Activated B cell treated with CpG ODN at 0.5 μM for 24 hours (primary cell): ENCODE measurements around the gene MINDY4. TPM values are rescaled to one million over a fixed set of nuclear protein-coding genes. Genes with fewer than 3 reads are reported as not detected.

Experiments used
- ATAC-seq: fragments of 200-7000 bp; cut with Tn5 transposase; one replicate; pipeline ENCODE4 v1.10.0; 2021; ENCODE audit warnings: low read depth, mild to moderate bottlenecking, moderate library complexity
- CTCF ChIA-PET: fragments of 350-600 bp; sonication (Branson Sonifier 250); formaldehyde crosslinking; loops from one replicate; lab custom pipeline; 2021; ENCODE audit warnings: antibody characterized with exemption; lab: Charles Lee
- POLR2A ChIA-PET: fragments of 350-600 bp; sonication (Branson Sonifier 250); formaldehyde crosslinking; loops from one replicate; lab custom pipeline; 2021; ENCODE audit warnings: antibody characterized with exemption; lab: Charles Lee
- DNase-seq: peaks from one replicate; pipeline ENCODE4 v3.0.0; 2022
- H3K27ac Mint-ChIP-seq: one replicate; pipeline ENCODE4 v1.8.0; 2020; ENCODE audit warnings: mixed read lengths
- H3K27me3 Mint-ChIP-seq: one replicate; pipeline ENCODE4 v1.8.0; 2021; ENCODE audit warnings: mixed read lengths
- H3K36me3 Mint-ChIP-seq: one replicate; pipeline ENCODE4 v1.8.0; 2021; ENCODE audit warnings: low read depth, mixed read lengths
- H3K4me1 Mint-ChIP-seq: one replicate; pipeline ENCODE4 v1.8.0; 2021; ENCODE audit warnings: mixed read lengths
- H3K4me3 Mint-ChIP-seq: one replicate; pipeline ENCODE4 v1.8.0; 2020; ENCODE audit warnings: mild to moderate bottlenecking, mixed read lengths
- H3K9me3 Mint-ChIP-seq: one replicate; pipeline ENCODE4 v1.8.0; 2020; ENCODE audit warnings: mixed read lengths
- intact Hi-C: fragments of 100-400 bp; cut with micrococcal nuclease; formaldehyde crosslinking; loops from one replicate; pipeline ENCODE4 v1.15.1; 2024
- total RNA-seq: library from RNA; stranded (reverse); gene quantifications from 2 replicates; pipeline ENCODE4 v1.2.3, GENCODE V29; 2022
- TF ChIP-seq, protein P1 (sequence below): fragments of 200-600 bp; IDR thresholded peaks from one replicate; pipeline ENCODE4 v1.8.0; 2022; ENCODE audit warnings: antibody characterized with exemption, mild to moderate bottlenecking

The MINDY4 gene
- total RNA-seq, 1 donor from 2014 or later, result 1.2 TPM

DNA sequence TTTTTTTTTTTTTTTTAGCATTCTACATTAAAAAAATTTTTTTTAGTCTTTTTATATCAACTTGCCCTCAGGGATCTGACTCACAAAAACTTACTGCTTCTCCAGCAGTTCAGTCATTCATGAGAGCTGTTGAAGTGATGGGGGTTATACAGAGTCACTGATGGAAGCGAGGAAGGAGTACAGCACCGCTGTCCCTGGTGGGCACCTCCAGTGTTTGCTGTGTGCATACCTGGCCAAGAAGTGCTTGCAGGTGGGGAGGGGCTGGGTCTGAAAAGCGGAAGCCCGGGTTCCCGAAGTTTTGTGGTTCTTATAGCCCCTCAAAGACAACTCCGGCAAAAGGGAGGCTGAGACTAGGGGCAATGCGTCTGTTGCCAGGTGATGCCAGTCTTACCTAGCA, 46.2 kb downstream of the MINDY4 start:
- H3K4me3 Mint-ChIP-seq, result no peak overlapping the region
- TF ChIP-seq, protein P1, sequence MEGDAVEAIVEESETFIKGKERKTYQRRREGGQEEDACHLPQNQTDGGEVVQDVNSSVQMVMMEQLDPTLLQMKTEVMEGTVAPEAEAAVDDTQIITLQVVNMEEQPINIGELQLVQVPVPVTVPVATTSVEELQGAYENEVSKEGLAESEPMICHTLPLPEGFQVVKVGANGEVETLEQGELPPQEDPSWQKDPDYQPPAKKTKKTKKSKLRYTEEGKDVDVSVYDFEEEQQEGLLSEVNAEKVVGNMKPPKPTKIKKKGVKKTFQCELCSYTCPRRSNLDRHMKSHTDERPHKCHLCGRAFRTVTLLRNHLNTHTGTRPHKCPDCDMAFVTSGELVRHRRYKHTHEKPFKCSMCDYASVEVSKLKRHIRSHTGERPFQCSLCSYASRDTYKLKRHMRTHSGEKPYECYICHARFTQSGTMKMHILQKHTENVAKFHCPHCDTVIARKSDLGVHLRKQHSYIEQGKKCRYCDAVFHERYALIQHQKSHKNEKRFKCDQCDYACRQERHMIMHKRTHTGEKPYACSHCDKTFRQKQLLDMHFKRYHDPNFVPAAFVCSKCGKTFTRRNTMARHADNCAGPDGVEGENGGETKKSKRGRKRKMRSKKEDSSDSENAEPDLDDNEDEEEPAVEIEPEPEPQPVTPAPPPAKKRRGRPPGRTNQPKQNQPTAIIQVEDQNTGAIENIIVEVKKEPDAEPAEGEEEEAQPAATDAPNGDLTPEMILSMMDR, result no peak
- ATAC-seq (no peak), DNase-seq (no peak)
- H3K9me3 Mint-ChIP-seq, result no peaks in the 10 kb centered on the region
- CTCF ChIA-PET, result no interaction called here
- no peaks in the 10 kb centered on the region for H3K4me1 Mint-ChIP-seq
- POLR2A ChIA-PET, result interaction anchor here (0.7 kb wide), 1 partner anchor 884 kb away, joined by 13 read pairs; no protein-coding TSS in a partner anchor
- intact Hi-C loops, result no loop called here
- no peaks in the 10 kb centered on the region for H3K36me3 Mint-ChIP-seq
- H3K27ac Mint-ChIP-seq, result no peak overlapping the region
- H3K27me3 Mint-ChIP-seq, result peaks cover 1% of the 10 kb centered on the region

DNA sequence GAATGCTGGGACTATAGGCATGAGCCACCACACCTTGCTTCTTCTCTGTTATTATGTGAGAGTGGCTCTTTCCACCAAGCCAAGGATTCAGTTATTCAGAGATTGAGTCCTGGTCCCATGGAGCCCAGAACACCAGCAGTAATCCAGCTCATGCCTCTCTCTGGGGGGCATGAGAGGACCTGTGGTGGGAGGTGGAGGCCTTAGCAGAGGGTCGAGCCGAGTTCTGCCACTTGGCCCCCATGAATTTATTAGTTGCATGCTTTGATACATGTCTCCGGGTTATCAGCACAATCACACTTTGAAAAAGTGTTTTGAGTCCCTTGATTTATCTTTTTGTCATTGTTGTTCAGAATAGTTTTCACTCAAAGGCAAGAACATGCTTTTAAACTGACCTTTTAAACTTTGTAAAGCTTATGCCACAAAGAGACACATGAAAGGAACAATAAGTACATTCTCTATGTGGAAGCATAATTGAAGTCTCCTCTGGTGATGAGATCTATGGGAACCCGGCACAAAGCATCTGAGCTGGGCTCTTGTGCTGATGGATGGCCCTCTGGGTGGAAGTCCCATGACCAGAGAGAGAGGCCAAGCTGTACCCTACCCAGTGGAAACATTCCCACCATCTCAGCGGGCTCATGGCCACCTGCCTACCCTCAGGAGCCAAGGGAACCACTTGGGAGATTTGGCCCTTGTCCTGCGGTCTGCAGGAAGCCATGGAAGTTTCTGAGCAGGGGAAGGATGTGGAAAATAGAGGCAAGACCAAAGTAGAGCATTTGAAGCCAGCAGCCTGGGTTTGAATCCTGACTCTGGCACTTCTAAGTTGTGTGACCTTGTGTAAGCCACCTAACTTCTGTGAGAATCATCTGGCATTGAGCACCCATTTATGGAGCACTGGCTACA, 53.9 kb downstream of the MINDY4 start:
- no peak overlapping the region for H3K4me3 Mint-ChIP-seq
- peaks cover 2% of the 10 kb centered on the region for H3K9me3 Mint-ChIP-seq
- no peaks in the 10 kb centered on the region for H3K36me3 Mint-ChIP-seq
- DNase-seq (no peak), ATAC-seq (no peak)
- no peak overlapping the region for H3K27ac Mint-ChIP-seq
- intact Hi-C loops, result no loop called here
- CTCF ChIA-PET, result no interaction called here
- TF ChIP-seq, protein P1, result no peak
- H3K27me3 Mint-ChIP-seq, result no peaks in the 10 kb centered on the region
- POLR2A ChIA-PET, result no interaction called here
- no peaks in the 10 kb centered on the region for H3K4me1 Mint-ChIP-seq

- Mint-ChIP-seq H3K4me3 (no peak overlapping the region), H3K4me1 (no peaks in the 10 kb centered on the region), H3K27ac (no peak overlapping the region), H3K27me3 (no peaks in the 10 kb centered on the region), H3K9me3 (peaks cover 6% of the 10 kb centered on the region), H3K36me3 (peaks cover 3% of the 10 kb centered on the region)
- no peak for DNase-seq
- TF ChIP-seq, protein P1, result no peak
- ChIA-PET CTCF (no interaction called here), POLR2A (no interaction called here)
- intact Hi-C loops, result no loop called here
- ATAC-seq, result no peak
Measured at GRCh38 chr7:30826181-30826580, 55.0 kb downstream of the MINDY4 start.

- DNase-seq (no peak), ATAC-seq (no peak)
- intact Hi-C loops, result no loop called here
- H3K27me3 Mint-ChIP-seq, result no peaks in the 10 kb centered on the region
- CTCF ChIA-PET, result no interaction called here
- POLR2A ChIA-PET, result no interaction called here
- no peaks in the 10 kb centered on the region for H3K4me1 Mint-ChIP-seq
- TF ChIP-seq, protein P1, result no peak
- peaks cover 3% of the 10 kb centered on the region for H3K36me3 Mint-ChIP-seq
- H3K27ac Mint-ChIP-seq, result no peak overlapping the region
- peaks cover 16% of the 10 kb centered on the region for H3K9me3 Mint-ChIP-seq
- no peak overlapping the region for H3K4me3 Mint-ChIP-seq
Measured at GRCh38 chr7:30828591-30828990, 57.4 kb downstream of the MINDY4 start.

- no peak for ATAC-seq
- ChIA-PET POLR2A (no interaction called here), CTCF (no interaction called here)
- no peaks in the 10 kb centered on the region for H3K4me1 Mint-ChIP-seq
- H3K36me3 Mint-ChIP-seq, result peaks cover 3% of the 10 kb centered on the region
- peaks cover 19% of the 10 kb centered on the region for H3K9me3 Mint-ChIP-seq
- DNase-seq, result no peak
- no peak overlapping the region for H3K4me3 Mint-ChIP-seq
- no peak overlapping the region for H3K27ac Mint-ChIP-seq
- no peaks in the 10 kb centered on the region for H3K27me3 Mint-ChIP-seq
- intact Hi-C loops, result no loop called here
- TF ChIP-seq, protein P1, result no peak
Measured at GRCh38 chr7:30829471-30829870, 58.3 kb downstream of the MINDY4 start.
